GM12875 (cell line): Measurements from ENCODE around the gene ALS2CL.

Experiments
- H3K4me3 ChIP-seq: one replicate; pipeline ENCODE4 v1.5.1; 2011; ENCODE audit warnings: low read depth, low read length, control low read depth
- CTCF ChIP-seq: IDR thresholded peaks from 2 replicates; pipeline ENCODE4 v1.5.1; 2011; ENCODE audit warnings: low read depth, mild to moderate bottlenecking, control low read depth, inconsistent platforms, low read length, moderate library complexity, borderline replicate concordance; ENCODE audit not compliant: insufficient read depth

The ALS2CL gene

DNA sequence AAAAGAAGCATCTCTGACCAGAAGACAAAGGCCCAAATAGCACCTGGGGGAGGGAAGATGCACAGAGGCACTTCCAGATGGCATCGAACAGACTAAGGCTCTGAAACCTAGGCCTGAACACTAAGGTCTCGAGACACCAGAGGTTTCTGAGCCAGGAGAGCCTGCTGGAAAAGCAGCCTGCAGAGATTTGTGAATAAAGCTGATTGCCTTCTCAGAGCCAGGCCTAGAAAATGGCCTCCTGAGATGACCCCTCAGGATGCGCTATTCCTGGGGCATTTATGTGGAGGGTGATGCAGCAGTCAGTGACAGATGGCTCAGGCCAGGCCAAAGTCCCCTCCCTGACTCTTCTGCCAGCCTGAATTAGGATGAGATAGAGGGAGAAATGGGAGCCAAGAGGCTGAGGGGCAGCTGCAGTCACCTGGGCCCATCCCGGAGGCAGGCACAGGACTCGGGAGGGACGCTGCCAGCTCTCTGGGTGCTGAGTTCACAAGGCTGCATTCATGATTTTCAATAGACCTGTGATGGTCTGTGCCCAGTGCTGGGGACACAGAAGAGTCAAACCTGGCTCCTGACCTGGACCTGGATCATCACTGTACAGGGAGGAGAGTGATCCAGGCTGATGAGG is 17.3 kb upstream of the ALS2CL start:
- H3K4me3 ChIP-seq: no peak overlapping the region
- TF ChIP-seq CTCF: no peak

- no peak overlapping the region for H3K4me3 ChIP-seq
- no peak for TF ChIP-seq CTCF
These were observed 16.8 kb upstream of the ALS2CL start for GRCh38 chr3:46710229-46710628.

DNA sequence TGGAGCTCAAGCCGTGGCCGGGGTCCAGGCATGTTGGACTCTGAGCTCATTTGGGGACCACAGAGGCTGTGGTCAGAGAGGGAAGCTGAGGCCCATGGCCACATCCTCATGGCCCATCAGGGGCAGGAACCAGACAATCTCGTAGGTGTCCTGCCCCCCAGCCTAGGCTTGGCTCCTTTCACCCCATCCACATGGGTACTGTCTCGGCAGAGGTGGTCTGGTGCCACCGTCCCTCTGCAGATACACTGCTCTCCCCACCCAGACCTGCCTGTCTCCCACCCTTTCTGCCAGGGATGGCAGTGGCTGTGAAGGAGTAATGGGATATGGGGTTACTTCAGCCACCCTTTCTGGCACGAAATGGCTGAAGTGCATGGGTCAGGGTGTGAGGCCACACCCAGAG is 16.2 kb upstream of the ALS2CL start:
- H3K4me3 ChIP-seq: no peak overlapping the region
- no peak for TF ChIP-seq CTCF

DNA sequence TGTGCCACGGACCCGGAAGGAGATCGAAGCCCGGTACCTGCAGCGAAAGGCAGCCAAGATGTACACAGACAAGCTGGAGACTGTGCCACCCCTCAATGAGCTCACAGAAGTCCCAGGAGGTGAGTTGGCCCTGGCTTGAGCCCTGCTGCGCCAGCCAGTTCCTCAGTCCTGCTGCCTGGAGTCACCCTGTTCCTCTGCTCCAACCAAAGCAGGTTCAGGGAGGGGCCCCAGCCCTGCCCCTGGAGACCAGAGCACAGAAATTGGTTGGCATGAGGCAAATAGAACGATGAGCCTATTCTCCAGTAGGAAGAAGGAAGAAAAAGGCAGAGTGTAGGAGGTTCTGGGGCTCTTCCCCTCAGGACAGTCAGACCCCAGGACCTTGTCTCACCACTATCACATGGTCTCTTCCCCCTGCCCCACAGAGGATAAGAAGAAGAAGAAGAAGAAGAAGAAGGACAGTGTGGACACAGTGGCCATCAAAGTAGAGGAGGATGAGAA is 15.7 kb upstream of the ALS2CL start:
- no peak for TF ChIP-seq CTCF
- no peak overlapping the region for H3K4me3 ChIP-seq

- H3K4me3 ChIP-seq: no peak overlapping the region
- no peak for TF ChIP-seq CTCF
These were observed 15.1 kb upstream of the ALS2CL start for GRCh38 chr3:46708401-46709156.

GRCh38 chr3:46707601-46708011 is 14.1 kb upstream of the ALS2CL start:
- no peak overlapping the region for H3K4me3 ChIP-seq
- TF ChIP-seq CTCF: no peak

DNA sequence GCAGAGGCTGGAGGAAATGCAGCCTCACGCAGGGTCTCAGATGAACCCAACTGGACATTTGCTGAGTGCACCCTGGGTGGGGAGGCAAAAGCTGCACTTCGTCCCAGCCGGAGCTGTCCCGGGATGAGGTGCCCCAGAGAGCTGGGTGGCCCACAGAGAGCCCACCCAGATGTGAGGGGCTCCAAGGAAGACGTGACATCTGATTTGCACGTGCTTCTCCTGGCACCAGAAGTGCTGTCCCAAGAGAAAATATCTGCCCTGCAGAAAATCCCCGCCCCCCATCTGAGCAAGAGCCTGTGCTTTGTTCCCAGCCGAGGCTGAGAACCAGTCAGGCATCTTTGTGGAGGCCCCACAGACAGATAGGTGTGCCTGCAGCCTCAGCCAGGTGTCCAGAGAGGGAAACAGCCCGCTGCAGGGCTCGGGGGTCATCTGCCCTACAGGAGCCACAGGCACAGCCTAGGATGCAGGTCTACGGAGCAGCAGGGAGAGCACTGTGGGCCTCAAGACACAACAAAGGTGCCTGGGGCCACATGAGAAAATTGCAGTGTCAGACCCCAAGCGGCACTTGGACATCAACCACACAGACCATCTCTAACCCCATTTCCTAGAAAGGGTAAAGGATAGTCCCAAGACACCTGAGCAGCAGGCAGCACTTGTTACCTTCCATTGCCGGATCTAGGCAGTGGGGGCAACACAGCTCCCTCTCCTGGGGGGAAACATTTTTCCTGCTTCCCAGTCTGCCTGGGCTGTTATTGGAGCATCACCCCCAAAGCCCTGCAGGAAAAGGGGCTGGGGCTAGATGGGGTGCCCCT is 13.5 kb upstream of the ALS2CL start:
- no peak for TF ChIP-seq CTCF
- H3K4me3 ChIP-seq: no peak overlapping the region
